ENCODE results near the gene KIF5C. TPM values are rescaled to one million over a fixed set of nuclear protein-coding genes. Genes with fewer than 3 reads are reported as not detected.

Gene KIF5C
- total and polyA plus RNA-seq, 2 experiments from 2014 or later = 45.0 to 49.1 TPM

GRCh38 chr2:149049142-149049541, 174.1 kb downstream of the KIF5C start (continued):
- no peak for TF ChIP-seq ZNF462 (CRISPR knock-in tag; IDR thresholded peaks at IDR 0.05)

GRCh38 chr2:149050188-149050587, 175.2 kb downstream of the KIF5C start:
- H3K4me1 Mint-ChIP-seq = no peaks in the 10 kb centered on the region
- DNase-seq (ENCODE audit: low spot score) = no peak
- H3K36me3 ChIP-seq (ENCODE audit: insufficient read depth) = 0 out of 2 replicates have a peak, but pooled peaks cover 4% of the 10 kb centered on the region
- no peak overlapping the region for H3K4me2 ChIP-seq
- H3K4me3 ChIP-seq = no peak overlapping the region
- no peak for ATAC-seq
- peaks cover 10% of the 10 kb centered on the region; the same call in 2 of the 3 replicates for H3K9me3 Mint-ChIP-seq
- H3K4me3 Mint-ChIP-seq = no peak overlapping the region
- H3K4me1 ChIP-seq (ENCODE audit: insufficient read depth) = no peaks in the 10 kb centered on the region
- no peaks in the 10 kb centered on the region for H3K9me2 ChIP-seq (ENCODE audit: insufficient read depth)
- H3K27ac Mint-ChIP-seq = no peak overlapping the region
- H4K20me1 ChIP-seq (replicated peaks; ENCODE audit: insufficient read depth) = no peaks in the 10 kb centered on the region
- H3K27me3 ChIP-seq (ENCODE audit: insufficient read depth) = no peaks in the 10 kb centered on the region
- H3K27me3 Mint-ChIP-seq (ENCODE audit: insufficient read depth, low read depth, poor library complexity) = peaks cover 2% of the 10 kb centered on the region
- H3K79me2 ChIP-seq (replicated peaks; ENCODE audit: insufficient read depth) = no peaks in the 10 kb centered on the region
- H3F3A ChIP-seq (replicated peaks; ENCODE audit: low read depth) = no peaks in the 10 kb centered on the region
- H2AFZ ChIP-seq = no peak overlapping the region
- H3K27ac ChIP-seq (ENCODE audit: low read depth) = no peak overlapping the region
- no peaks in the 10 kb centered on the region; the same call in 2 of the 3 replicates for H3K36me3 Mint-ChIP-seq (ENCODE audit: low read depth)
- TF ChIP-seq ETS1 (IDR thresholded peaks at IDR 0.05) (no peak), REST (IDR thresholded peaks at IDR 0.05; ENCODE audit: unreplicated experiment) (no peak), NANOG (IDR thresholded peaks at IDR 0.05; ENCODE audit: borderline replicate concordance) (no peak), ZNF331 (CRISPR knock-in tag; IDR thresholded peaks at IDR 0.05; ENCODE audit: low read depth) (no peak)

All from GM23338 (cell line).